GM23338 (cell line): Measurements from ENCODE around the gene CFLAR. TPM values are rescaled to one million over a fixed set of nuclear protein-coding genes. Genes with fewer than 3 reads are reported as not detected.
A peak's percentile ranks its signal among the peaks of the same experiment; 100 is the strongest.

ENCODE experiments used
- ATAC-seq: fragments of 200-7000 bp; cut with Tn5 transposase; 3 replicates; pipeline ENCODE4 v1.9.1; 2020
- DNase-seq: peaks from one replicate; pipeline ENCODE4 v3.0.0-alpha.2; 2015; ENCODE audit warnings: low spot score
- H2AFZ ChIP-seq: fragments of 200-600 bp; sonication (generic); 2 replicates; pipeline ENCODE4 v1.8.0; 2016; ENCODE audit warnings: antibody characterized with exemption, mild to moderate bottlenecking, moderate library complexity
- H3F3A ChIP-seq: fragments of 200-600 bp; sonication (generic); replicated peaks from 2 replicates; pipeline ENCODE4 v1.8.0; 2017; ENCODE audit warnings: antibody characterized with exemption, mixed run types, low read depth
- H3K27ac ChIP-seq: fragments of 200-600 bp; sonication (generic); 2 replicates; pipeline ENCODE4 v1.6.1; 2016; ENCODE audit warnings: low read depth
- H3K27me3 ChIP-seq: fragments of 200-600 bp; sonication (generic); 2 replicates; pipeline ENCODE4 v1.8.0; 2016; ENCODE audit warnings: mild to moderate bottlenecking, mixed run types, moderate library complexity; ENCODE audit not compliant: insufficient read depth
- H3K36me3 ChIP-seq: fragments of 200-600 bp; sonication (generic); 2 replicates; pipeline ENCODE4 v1.8.0; 2016; ENCODE audit warnings: mild to moderate bottlenecking; ENCODE audit not compliant: insufficient read depth
- H3K4me1 ChIP-seq: fragments of 200-600 bp; sonication (generic); 2 replicates; pipeline ENCODE4 v1.8.0; 2016; ENCODE audit warnings: mild to moderate bottlenecking, moderate library complexity; ENCODE audit not compliant: insufficient read depth
- H3K4me2 ChIP-seq: fragments of 200-600 bp; sonication (generic); 2 replicates; pipeline ENCODE4 v1.7.1; 2017; ENCODE audit warnings: mixed run types
- H3K4me3 ChIP-seq: fragments of 200-600 bp; sonication (generic); 2 replicates; pipeline ENCODE4 v1.6.1; 2016; ENCODE audit warnings: mixed run types
- H3K79me2 ChIP-seq: fragments of 200-600 bp; sonication (generic); replicated peaks from 2 replicates; pipeline ENCODE4 v1.8.0; 2017; ENCODE audit warnings: mild to moderate bottlenecking; ENCODE audit not compliant: insufficient read depth
- H3K9me2 ChIP-seq: fragments of 200-600 bp; sonication (generic); 2 replicates; pipeline ENCODE4 v1.8.0; 2017; ENCODE audit not compliant: insufficient read depth
- H4K20me1 ChIP-seq: fragments of 200-600 bp; sonication (generic); replicated peaks from 2 replicates; pipeline ENCODE4 v1.8.0; 2017; ENCODE audit warnings: mild to moderate bottlenecking; ENCODE audit not compliant: insufficient read depth
- H3K27ac Mint-ChIP-seq: 2 replicates; pipeline ENCODE4 v1.8.0; 2020; ENCODE audit warnings: inconsistent platforms, mild to moderate bottlenecking, moderate library complexity, mixed read lengths
- H3K27me3 Mint-ChIP-seq: 3 replicates; pipeline ENCODE4 v1.8.0; 2022; ENCODE audit warnings: low read depth, mild to moderate bottlenecking, moderate library complexity, mixed read lengths, inconsistent platforms; ENCODE audit not compliant: insufficient read depth, poor library complexity
- H3K36me3 Mint-ChIP-seq: 3 replicates; pipeline ENCODE4 v1.8.0; 2021; ENCODE audit warnings: low read depth, mild to moderate bottlenecking, inconsistent platforms, moderate library complexity, mixed read lengths
- H3K4me1 Mint-ChIP-seq: 3 replicates; pipeline ENCODE4 v1.8.0; 2020; ENCODE audit warnings: mild to moderate bottlenecking, inconsistent platforms, mixed read lengths
- H3K4me3 Mint-ChIP-seq: 3 replicates; pipeline ENCODE4 v1.8.0; 2021; ENCODE audit warnings: moderate library complexity, mild to moderate bottlenecking, inconsistent platforms, mixed read lengths
- H3K9me3 Mint-ChIP-seq: 3 replicates; pipeline ENCODE4 v1.8.0; 2020; ENCODE audit warnings: moderate library complexity, mild to moderate bottlenecking, inconsistent platforms, mixed read lengths
- CREB1 ChIP-seq: fragments of 250-450 bp; sonication (Bioruptor Pico); IDR thresholded peaks from 2 replicates; pipeline ENCODE4 v1.5.0; 2020; ENCODE audit warnings: low read depth, mild to moderate bottlenecking, moderate library complexity
- CTCF ChIP-seq, 2 experiments: fragments of 200-600 bp in 1 of 2; sonication (generic) in 1 of 2; conservative IDR thresholded peaks; 2 replicates each; pipeline versions ENCODE4 v1.5.1 to v1.6.1; 2016 to 2017; ENCODE audit warnings: antibody characterized with exemption in 2 of 2, low read depth in 2 of 2, mild to moderate bottlenecking in 2 of 2, moderate library complexity in 1 of 2
- JUNB ChIP-seq: IDR thresholded peaks from one replicate; pipeline ENCODE4 v1.6.1; 2016; ENCODE audit warnings: antibody characterized with exemption; ENCODE audit not compliant: unreplicated experiment
- NANOG ChIP-seq: IDR thresholded peaks from 2 replicates; pipeline ENCODE4 v1.6.1; 2016; ENCODE audit warnings: antibody characterized with exemption, borderline replicate concordance
- POLR2AphosphoS5 ChIP-seq: IDR thresholded peaks from 2 replicates; pipeline ENCODE4 v1.6.1; 2016; ENCODE audit warnings: antibody characterized with exemption, low read depth
- STAT1 ChIP-seq: IDR thresholded peaks from one replicate; pipeline ENCODE4 v1.6.1; 2016; ENCODE audit warnings: antibody characterized with exemption; ENCODE audit not compliant: unreplicated experiment
- ZNF114 ChIP-seq: fragments of 250-450 bp; sonication (Bioruptor Pico); IDR thresholded peaks from 2 replicates; pipeline ENCODE4 v1.5.0; 2020; ENCODE audit warnings: mild to moderate bottlenecking, moderate library complexity
- ZNF331 ChIP-seq: fragments of 250-450 bp; sonication (Bioruptor Pico); IDR thresholded peaks from 2 replicates; pipeline ENCODE4 v1.5.0; 2020; ENCODE audit warnings: low read depth, mild to moderate bottlenecking, moderate library complexity
- ZNF462 ChIP-seq: fragments of 250-450 bp; sonication (Bioruptor Pico); IDR thresholded peaks from 2 replicates; pipeline ENCODE4 v1.5.0; 2020; ENCODE audit warnings: mild to moderate bottlenecking, moderate library complexity
- polyA plus RNA-seq: library from polyadenylated mRNA; unstranded; fragments of >200 nt; fragmentation: Nextera tagmentation; extraction: Ambion mirVana; gene quantifications from 2 replicates; pipeline ENCODE4 v1.2.1, GENCODE V29; 2016
- total RNA-seq: library from RNA; depleted of rRNA; stranded (reverse); fragments of >200 nt; shearing (Covaris generic); gene quantifications from 2 replicates; pipeline ENCODE4 v1.2.3, GENCODE V29; 2014

The CFLAR gene
- total and polyA plus RNA-seq, 2 experiments from 2014 or later = 10.1 to 15.1 TPM

- Mint-ChIP-seq H3K36me3 (peaks cover 7% of the 10 kb centered on the region; the same call in 1 of the 3 replicates), H3K4me1 (peaks cover 32% of the 10 kb centered on the region), H3K4me3 (peak overlapping the region; percentile 84; the same call in 2 of the 3 replicates), H3K27me3 (peaks cover 18% of the 10 kb centered on the region), H3K27ac (no peak overlapping the region), H3K9me3 (peaks cover 13% of the 10 kb centered on the region)
- H3K27me3 ChIP-seq = no peaks in the 10 kb centered on the region
- no peak for TF ChIP-seq ZNF331
- TF ChIP-seq ZNF462 (CRISPR knock-in tag) = no peak
- no peak for TF ChIP-seq CREB1 (CRISPR knock-in tag)
- no peak for TF ChIP-seq CTCF (conservative IDR thresholded peaks at IDR 0.05; ENCODE audit: low read depth in 2 of 2)
- TF ChIP-seq JUNB = no peak
- no peak for TF ChIP-seq NANOG
- TF ChIP-seq POLR2AphosphoS5 = no peak
- TF ChIP-seq ZNF114 = no peak
- no peak for TF ChIP-seq STAT1
- peaks cover 7% of the 10 kb centered on the region; the same call in 1 of the 2 replicates for H3F3A ChIP-seq
- H3K4me3 ChIP-seq = no peak overlapping the region
- no peaks in the 10 kb centered on the region for H3K79me2 ChIP-seq
- ATAC-seq = no peak
- no peak for DNase-seq
- H3K4me2 ChIP-seq = no peak overlapping the region
- H3K27ac ChIP-seq = no peak overlapping the region
- H2AFZ ChIP-seq = no peak overlapping the region
- peaks cover 13% of the 10 kb centered on the region; the same call in 1 of the 2 replicates for H3K4me1 ChIP-seq
- no peaks in the 10 kb centered on the region for H4K20me1 ChIP-seq
- H3K36me3 ChIP-seq = no peaks in the 10 kb centered on the region
- no peaks in the 10 kb centered on the region for H3K9me2 ChIP-seq
These were observed 1.1 kb upstream of the CFLAR start for GRCh38 chr2:201114846-201115245.
